K562 (cell line): ENCODE data around the gene ADAP1. TPM values are rescaled to one million over a fixed set of nuclear protein-coding genes. Genes with fewer than 3 reads are reported as not detected.

Experiments
- ATAC-seq: fragments of 200-7000 bp; cut with Tn5 transposase; 3 replicates; pipeline ENCODE4 v1.9.1; 2020; ENCODE audit warnings: moderate library complexity
- BruUV-seq: library from RNA; stranded (reverse); fragments of 400-500 nt; replicated peaks from 2 replicates; lab custom pipeline; 2021; lab: Mats Ljungman, UMichigan
- CTCF ChIA-PET: fragments of 300-600 bp; formaldehyde crosslinking; extraction: SDS; loops from one replicate; lab custom pipeline; 2021; ENCODE audit warnings: low intra/inter-chr PET ratio; lab: Yijun Ruan, JAX
- POLR2A ChIA-PET: fragments of 300-600, 350-650 bp; sonication (Branson Sonifier 250); formaldehyde crosslinking; extraction: SDS; loops from one replicate; lab custom pipeline; 2021; ENCODE audit warnings: antibody characterized with exemption, inconsistent platforms; lab: Yijun Ruan, JAX
- DNase-seq, 4 experiments: peaks; one replicate each; pipeline versions ENCODE4 v3.0.0 to v3.0.0-alpha.2; 2011 to 2018; ENCODE audit warnings: low spot score in 3 of 4, mixed read lengths in 3 of 4; ENCODE audit errors: extremely low read depth in 1 of 4
- FAIRE-seq: peaks from 2 replicates; lab custom pipeline; 2011; peaks lifted over from hg19 to GRCh38; lab: Jason Lieb, UNC
- H2AFZ ChIP-seq: 2 replicates; pipeline ENCODE4 v1.6.0; 2011; ENCODE audit warnings: low read depth, low read length, control low read depth, inconsistent platforms
- H3K27ac ChIP-seq: fragments of 200-600 bp; 3 replicates; pipeline ENCODE4 v1.8.0; 2011; ENCODE audit warnings: low read depth, mild to moderate bottlenecking, control low read depth, inconsistent platforms, low read length, moderate library complexity, mixed read lengths; ENCODE audit errors: extremely low read depth
- H3K27me3 ChIP-seq, 2 experiments: fragments of 300-600 bp in 1 of 2; 2 replicates in 1 of 2; 3 replicates in 1 of 2; pipeline versions ENCODE4 v1.6.0 to v1.8.0; 2011; ENCODE audit warnings: inconsistent platforms in 2 of 2, low read length in 2 of 2, mild to moderate bottlenecking in 1 of 2, mixed read lengths in 1 of 2, moderate library complexity in 1 of 2; ENCODE audit not compliant: control insufficient read depth in 2 of 2, insufficient read depth in 2 of 2
- H3K36me3 ChIP-seq: fragments of 300-600 bp; 3 replicates; pipeline ENCODE4 v1.8.0; 2011; ENCODE audit warnings: mild to moderate bottlenecking, low read length, inconsistent platforms; ENCODE audit not compliant: control insufficient read depth, insufficient read depth
- H3K4me1 ChIP-seq, 2 experiments: fragments of 200-600 bp in 1 of 2; replicated peaks in 1 of 2; 2 replicates in 1 of 2; 3 replicates in 1 of 2; pipeline versions ENCODE4 v1.5.1 to v1.8.0; 2011; ENCODE audit warnings: inconsistent platforms in 2 of 2, low read length in 2 of 2, mild to moderate bottlenecking in 1 of 2, mixed read lengths in 1 of 2, moderate library complexity in 1 of 2; ENCODE audit not compliant: control insufficient read depth in 2 of 2, insufficient read depth in 2 of 2
- H3K4me2 ChIP-seq: 2 replicates; pipeline ENCODE4 v1.6.1; 2011; ENCODE audit warnings: low read length, control low read depth, inconsistent platforms, mixed read lengths; ENCODE audit not compliant: insufficient read depth
- H3K4me3 ChIP-seq: fragments of 200-600 bp; sonication (generic), shearing (Covaris generic); 2 replicates; pipeline ENCODE4 v1.5.1; 2016; ENCODE audit warnings: control low read depth, inconsistent platforms
- H3K79me2 ChIP-seq: fragments of 200-600 bp; 3 replicates; pipeline ENCODE4 v1.8.0; 2011; ENCODE audit warnings: low read length, inconsistent platforms; ENCODE audit not compliant: control insufficient read depth, insufficient read depth
- H3K9ac ChIP-seq, 2 experiments: 2 replicates each; pipeline versions ENCODE4 v1.6.0 to v1.6.1; 2011; ENCODE audit warnings: low read depth in 2 of 2, low read length in 2 of 2, control low read depth in 1 of 2, inconsistent platforms in 1 of 2, mild to moderate bottlenecking in 1 of 2, mixed read lengths in 1 of 2; ENCODE audit not compliant: insufficient read depth in 1 of 2
- H3K9me1 ChIP-seq: one replicate; pipeline ENCODE4 v1.6.0; 2011; ENCODE audit warnings: inconsistent platforms, mild to moderate bottlenecking, low read length, moderate library complexity; ENCODE audit not compliant: control insufficient read depth, insufficient read depth
- H3K9me3 ChIP-seq: replicated peaks from 2 replicates; pipeline ENCODE4 v1.5.1; 2011; ENCODE audit warnings: low read depth, low read length, inconsistent platforms; ENCODE audit not compliant: control insufficient read depth, insufficient read depth
- H4K20me1 ChIP-seq: replicated peaks from 2 replicates; pipeline ENCODE4 v1.6.1; 2011; ENCODE audit warnings: low read length, inconsistent platforms, mixed read lengths; ENCODE audit not compliant: control insufficient read depth, insufficient read depth
- CHD2 ChIP-seq: IDR thresholded peaks from 2 replicates; pipeline ENCODE4 v1.6.1; 2011; ENCODE audit warnings: low read depth, low read length
- ZNF175 ChIP-seq: fragments of 200-800 bp; sonication (Bioruptor generic); IDR thresholded peaks from 2 replicates; pipeline ENCODE4 v1.6.1; 2016; ENCODE audit warnings: low read depth, mild to moderate bottlenecking, missing genetic modification characterization, missing compliant biosample characterization
- ZNF551 ChIP-seq: fragments of 250-450 bp; sonication (Bioruptor Pico); IDR thresholded peaks from 2 replicates; pipeline ENCODE4 v1.5.0; 2021; ENCODE audit warnings: mild to moderate bottlenecking, moderate library complexity
- WGBS: fragments of 100-300 bp; shearing (Covaris generic); methylation state at CpG from one replicate; pipeline ENCODE4 v1.1.6; 2016; ENCODE audit warnings: low coverage, mixed read lengths; ENCODE audit not compliant: insufficient coverage; ENCODE audit errors: missing lambda C conversion rate; 5-methylcytosine and 5-hydroxymethylcytosine counted together
- in situ Hi-C: fragments of 300-500 bp; cut with MboI; formaldehyde crosslinking; loops from 4 replicates; pipeline ENCODE4 v1.15.0; 2018; ENCODE audit warnings: inconsistent platforms, mixed read lengths
- intact Hi-C: fragments of 100-400 bp; cut with micrococcal nuclease; formaldehyde crosslinking; loops from 2 replicates; pipeline ENCODE4 v1.14.2; 2022
- polyA plus RNA-seq, 8 experiments: library from polyadenylated mRNA; depleted of rRNA in 4 of 8; stranded (reverse) in 5 of 8; unstranded in 3 of 8; fragments of >200 nt; fragmentation: Nextera tagmentation in 2 of 8; fragmentation: Illumina TruSeq in 1 of 8; extraction: Ambion mirVana in 2 of 8; extraction: Trizol in 1 of 8; gene quantifications; 2 replicates each; pipeline versions ENCODE4 v1.2.1 to v1.2.3, GENCODE V29; 2011 to 2014; ENCODE audit warnings: inconsistent platforms in 1 of 8, missing spikeins in 1 of 8
- total RNA-seq, 7 experiments: library from RNA; depleted of rRNA in 6 of 7; stranded (reverse); fragments of >200 nt in 6 of 7; fragmentation: Illumina TruSeq in 2 of 7; extraction: Trizol in 2 of 7; gene quantifications; 2 replicates each; pipeline versions ENCODE4 v1.2.1 to v1.2.3, GENCODE V29; 2011 to 2021; ENCODE audit warnings: low replicate concordance in 1 of 7
- TF ChIP-seq, protein P1 (sequence below): sonication (generic); formaldehyde crosslinking; IDR thresholded peaks from 2 replicates; pipeline ENCODE4 v1.8.1; 2023; ENCODE audit warnings: mild to moderate bottlenecking, missing genetic modification reagents

The ADAP1 gene
- total and polyA plus RNA-seq, 9 of the 15 experiments (the other 6 are each of a cell fraction or from before 2014, with no cell fraction given) = 0.27 to 1.4 (median 0.52) TPM; not detected in 3

- intact Hi-C loops (no loop called here), in situ Hi-C loops (loop anchor here (5.0 to 25.0 kb wide), 2 partner anchors 37 to 172 kb away; partner anchors contain the start of gene ZFAND2A)
Observed at GRCh38 chr7:990352-990932, 36.0 kb upstream of the ADAP1 start.

More at GRCh38 chr7:990352-990932, 36.0 kb upstream of the ADAP1 start:
- no peak overlapping the region for H3K27ac ChIP-seq
- no peaks in the 10 kb centered on the region for H3K9me3 ChIP-seq
- no peak overlapping the region for H3K9ac ChIP-seq
- no peak overlapping the region for H2AFZ ChIP-seq
- peaks cover 2 to 6% of the 10 kb centered on the region in 2 experiments; a peak in 3 of 5 replicates for H3K27me3 ChIP-seq
- peaks cover 2% of the 10 kb centered on the region for H3K9me1 ChIP-seq
- H3K4me3 ChIP-seq = no peak overlapping the region
- no peaks in the 10 kb centered on the region for H3K79me2 ChIP-seq
- POLR2A ChIA-PET = interaction anchor here (1.3 to 1.7 kb wide), 2 partner anchors 9 to 16 kb away, joined by 4 to 5 read pairs; partner anchors contain the start of gene COX19
- BruUV-seq = no TSS peak
- FAIRE-seq (no peak), DNase-seq (no peak), ATAC-seq (no peak)
- H3K36me3 ChIP-seq = no peaks in the 10 kb centered on the region
- WGBS = 81% methylated on average over 18 of the region's 36 CpGs
- no peak overlapping the region for H3K4me2 ChIP-seq
- H3K4me1 ChIP-seq = peaks cover 0 to 82% of the 10 kb centered on the region in 2 experiments; a peak in 2 of 5 replicates
- H4K20me1 ChIP-seq = no peaks in the 10 kb centered on the region
- TF ChIP-seq ZNF175 (CRISPR knock-in tag) (no peak), CHD2 (no peak), ZNF551 (CRISPR knock-in tag) (no peak)
- TF ChIP-seq, protein P1, sequence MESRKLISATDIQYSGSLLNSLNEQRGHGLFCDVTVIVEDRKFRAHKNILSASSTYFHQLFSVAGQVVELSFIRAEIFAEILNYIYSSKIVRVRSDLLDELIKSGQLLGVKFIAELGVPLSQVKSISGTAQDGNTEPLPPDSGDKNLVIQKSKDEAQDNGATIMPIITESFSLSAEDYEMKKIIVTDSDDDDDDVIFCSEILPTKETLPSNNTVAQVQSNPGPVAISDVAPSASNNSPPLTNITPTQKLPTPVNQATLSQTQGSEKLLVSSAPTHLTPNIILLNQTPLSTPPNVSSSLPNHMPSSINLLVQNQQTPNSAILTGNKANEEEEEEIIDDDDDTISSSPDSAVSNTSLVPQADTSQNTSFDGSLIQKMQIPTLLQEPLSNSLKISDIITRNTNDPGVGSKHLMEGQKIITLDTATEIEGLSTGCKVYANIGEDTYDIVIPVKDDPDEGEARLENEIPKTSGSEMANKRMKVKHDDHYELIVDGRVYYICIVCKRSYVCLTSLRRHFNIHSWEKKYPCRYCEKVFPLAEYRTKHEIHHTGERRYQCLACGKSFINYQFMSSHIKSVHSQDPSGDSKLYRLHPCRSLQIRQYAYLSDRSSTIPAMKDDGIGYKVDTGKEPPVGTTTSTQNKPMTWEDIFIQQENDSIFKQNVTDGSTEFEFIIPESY (CRISPR knock-in tag) = peak; percentile 47; the same call in 1 of the 2 replicates
- CTCF ChIA-PET = interaction anchor here (0.6 to 1.6 kb wide), 2 partner anchors 75 to 81 kb away, joined by 4 to 5 read pairs; no protein-coding TSS in a partner anchor
